Osteoblast (primary cell): ENCODE data around the gene USP34. TPM values are rescaled to one million over a fixed set of nuclear protein-coding genes. Genes with fewer than 3 reads are reported as not detected.

Experiments
- DNase-seq: peaks from one replicate; pipeline ENCODE4 v3.0.0; 2011; ENCODE audit warnings: low spot score, mixed read lengths; ENCODE audit not compliant: insufficient read length; ENCODE audit errors: missing footprints
- H2AFZ ChIP-seq: 2 replicates; pipeline ENCODE4 v1.6.0; 2011; ENCODE audit warnings: mild to moderate bottlenecking, low read length
- H3K27ac ChIP-seq: 2 replicates; pipeline ENCODE4 v1.5.1; 2011; ENCODE audit warnings: mild to moderate bottlenecking, low read depth, low read length, moderate library complexity
- H3K27me3 ChIP-seq: 2 replicates; pipeline ENCODE4 v1.6.0; 2012; ENCODE audit warnings: mild to moderate bottlenecking, control low read depth, inconsistent platforms, low read length, moderate library complexity; ENCODE audit not compliant: insufficient read depth
- H3K36me3 ChIP-seq: 2 replicates; pipeline ENCODE4 v1.5.1; 2011; ENCODE audit warnings: mild to moderate bottlenecking, low read length, control low read depth, moderate library complexity; ENCODE audit not compliant: insufficient read depth
- H3K4me1 ChIP-seq: 2 replicates; pipeline ENCODE4 v1.5.1; 2011; ENCODE audit warnings: mild to moderate bottlenecking, low read length, control low read depth, moderate library complexity; ENCODE audit not compliant: insufficient read depth
- H3K4me2 ChIP-seq: 2 replicates; pipeline ENCODE4 v1.6.0; 2011; ENCODE audit warnings: mild to moderate bottlenecking, low read length; ENCODE audit not compliant: insufficient read depth
- H3K4me3 ChIP-seq: fragments of 200-600 bp; sonication (generic); 3 replicates; pipeline ENCODE4 v1.5.1; 2012; ENCODE audit warnings: mild to moderate bottlenecking, low read length, inconsistent platforms; ENCODE audit not compliant: insufficient read depth
- H3K79me2 ChIP-seq: 2 replicates; pipeline ENCODE4 v1.6.0; 2012; ENCODE audit warnings: mild to moderate bottlenecking, low read length, control low read depth, inconsistent platforms; ENCODE audit not compliant: insufficient read depth
- H3K9me3 ChIP-seq: 2 replicates; pipeline ENCODE4 v1.5.1; 2011; ENCODE audit warnings: low read depth, low read length, control low read depth
- H4K20me1 ChIP-seq: 2 replicates; pipeline ENCODE4 v1.6.0; 2012; ENCODE audit warnings: mild to moderate bottlenecking, low read length, control low read depth; ENCODE audit not compliant: insufficient read depth
- CTCF ChIP-seq: IDR thresholded peaks from 2 replicates; pipeline ENCODE4 v1.5.1; 2011; ENCODE audit warnings: mild to moderate bottlenecking, low read depth, low read length, moderate library complexity; ENCODE audit errors: extremely low read depth
- total RNA-seq: library from RNA; depleted of rRNA; stranded (reverse); fragments of >200 nt; gene quantifications from 2 replicates; pipeline ENCODE4 v1.2.3, GENCODE V29; 2012

Gene USP34
- total RNA-seq, 1 donor = 152 TPM

GRCh38 chr2:61340242-61340641 is 130.6 kb downstream of the USP34 start:
- Histone ChIP-seq H4K20me1 (peaks cover under 1% of the 10 kb centered on the region), H3K79me2 (peaks cover 15% of the 10 kb centered on the region), H3K36me3 (peaks cover 43% of the 10 kb centered on the region), H3K9me3 (no peaks in the 10 kb centered on the region), H3K27ac (no peak overlapping the region), H3K4me3 (no peak overlapping the region), H3K4me1 (no peaks in the 10 kb centered on the region), H3K27me3 (no peaks in the 10 kb centered on the region), H2AFZ (no peak overlapping the region), H3K4me2 (no peak overlapping the region)
- peak; percentile 45 for DNase-seq
- TF ChIP-seq CTCF = no peak

- peaks cover 4% of the 10 kb centered on the region for H3K79me2 ChIP-seq
- H3K27ac ChIP-seq = no peak overlapping the region
- peaks cover 33% of the 10 kb centered on the region for H3K36me3 ChIP-seq
- no peaks in the 10 kb centered on the region for H3K27me3 ChIP-seq
- no peak overlapping the region for H3K4me2 ChIP-seq
- H4K20me1 ChIP-seq = no peaks in the 10 kb centered on the region
- H3K4me3 ChIP-seq = no peak overlapping the region
- DNase-seq = no peak
- no peak overlapping the region for H2AFZ ChIP-seq
- no peaks in the 10 kb centered on the region for H3K9me3 ChIP-seq
- TF ChIP-seq CTCF = no peak
- no peaks in the 10 kb centered on the region for H3K4me1 ChIP-seq
Observed at GRCh38 chr2:61338447-61338846, 132.4 kb downstream of the USP34 start.

DNA sequence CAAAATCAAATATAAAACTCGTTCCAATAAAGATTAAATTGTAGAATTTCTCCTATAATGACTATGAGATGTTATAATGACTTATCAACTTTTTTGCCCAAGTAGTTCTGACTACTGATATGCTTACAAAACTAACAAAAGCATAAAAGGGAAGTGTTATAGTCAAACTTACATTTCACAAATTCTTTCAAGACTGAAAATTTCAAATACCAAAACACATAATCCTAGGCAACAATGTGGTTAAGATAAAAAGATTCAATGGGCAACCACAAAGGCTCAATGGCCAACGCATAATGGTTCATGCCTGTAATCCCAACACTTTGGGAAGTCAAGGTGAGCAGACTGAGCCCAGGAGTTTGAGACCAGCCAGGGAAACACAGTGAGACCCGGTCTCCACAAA is 135.7 kb downstream of the USP34 start:
- TF ChIP-seq CTCF = no peak
- Histone ChIP-seq H3K9me3 (no peaks in the 10 kb centered on the region), H3K27me3 (no peaks in the 10 kb centered on the region), H3K4me1 (no peaks in the 10 kb centered on the region), H3K27ac (no peak overlapping the region), H3K36me3 (peaks cover 33% of the 10 kb centered on the region), H4K20me1 (no peaks in the 10 kb centered on the region), H3K79me2 (peaks cover 4% of the 10 kb centered on the region), H2AFZ (no peak overlapping the region), H3K4me2 (no peak overlapping the region), H3K4me3 (no peak overlapping the region)
- no peak for DNase-seq

GRCh38 chr2:61334466-61334865 is 136.4 kb downstream of the USP34 start:
- Histone ChIP-seq H3K27ac (no peak overlapping the region), H4K20me1 (no peaks in the 10 kb centered on the region), H3K4me1 (no peaks in the 10 kb centered on the region), H3K9me3 (no peaks in the 10 kb centered on the region), H3K36me3 (peaks cover 38% of the 10 kb centered on the region), H2AFZ (no peak overlapping the region), H3K27me3 (no peaks in the 10 kb centered on the region), H3K4me3 (no peak overlapping the region), H3K79me2 (peaks cover 4% of the 10 kb centered on the region), H3K4me2 (no peak overlapping the region)
- no peak for TF ChIP-seq CTCF
- no peak for DNase-seq
